Measurements from ENCODE around the gene SLC39A5. TPM values are rescaled to one million over a fixed set of nuclear protein-coding genes. Genes with fewer than 3 reads are reported as not detected.

The SLC39A5 gene
- total RNA-seq, 1 donor from 2014 or later = 1.00 TPM

GRCh38 chr12:56258068-56258819, 28.4 kb downstream of the SLC39A5 start, which contains the start of gene ANKRD52:
Gene ANKRD52, minus strand, starts transcription at chr12:56258384. Its CDS starts 115 bp downstream, at chr12:56258269.
- peaks cover 29% of the 10 kb centered on the region for H3K36me3 Mint-ChIP-seq (ENCODE audit: low read depth)
- DNase-seq (peak; percentile 89), ATAC-seq (ENCODE audit: low read depth) (peak; percentile 94)
- intact Hi-C loops (cut with micrococcal nuclease) = loop anchor here (1.0 to 2.0 kb wide), 9 partner anchors 9 to 519 kb away; partner anchors contain the start of genes CS and NABP2
- POLR2A ChIA-PET = interaction anchor here (0.6 to 2.9 kb wide), 12 partner anchors 9 to 206 kb away, joined by 3 to 22 read pairs (median 4); partner anchors contain the start of genes CNPY2, COQ10A, ESYT1 and PAN2
- peaks cover 21% of the 10 kb centered on the region for H3K4me1 Mint-ChIP-seq
- H3K27ac Mint-ChIP-seq = peak within 1 kb of the TSS; percentile 77
- CTCF ChIA-PET = interaction anchor here (0.6 to 2.1 kb wide), 14 partner anchors 9 to 212 kb away, joined by 3 to 14 read pairs (median 5); partner anchors contain the start of genes CNPY2, COQ10A, RNF41 and ZC3H10
- H3K9me3 Mint-ChIP-seq = no peaks in the 10 kb centered on the region
- TF ChIP-seq CTCF (IDR thresholded peaks at IDR 0.05) = peak; percentile 28
- H3K27me3 Mint-ChIP-seq = no peaks in the 10 kb centered on the region
- H3K4me3 Mint-ChIP-seq = peak within 1 kb of the TSS; percentile 91

- intact Hi-C loops (cut with micrococcal nuclease) = loop anchor here (1.0 to 2.0 kb wide), 9 partner anchors 8 to 520 kb away; partner anchors contain the start of genes CS and NABP2
- DNase-seq (no peak), ATAC-seq (ENCODE audit: low read depth) (no peak)
- Mint-ChIP-seq H3K27ac (peak overlapping the region; percentile 77), H3K36me3 (ENCODE audit: low read depth) (peaks cover 24% of the 10 kb centered on the region), H3K27me3 (no peaks in the 10 kb centered on the region), H3K9me3 (no peaks in the 10 kb centered on the region), H3K4me3 (peak overlapping the region; percentile 91), H3K4me1 (peaks cover 21% of the 10 kb centered on the region)
- TF ChIP-seq CTCF (IDR thresholded peaks at IDR 0.05) = no peak
- ChIA-PET POLR2A (interaction anchor here (0.6 to 2.9 kb wide), 10 partner anchors 8 to 205 kb away, joined by 3 to 22 read pairs (median 4); partner anchors contain the start of genes CNPY2, COQ10A, PAN2 and RNF41), CTCF (interaction anchor here (1.1 to 2.1 kb wide), 9 partner anchors 8 to 213 kb away, joined by 3 to 14 read pairs (median 8); partner anchors contain the start of genes COQ10A, RNF41 and ZC3H10)
These were observed 29.0 kb downstream of the SLC39A5 start for GRCh38 chr12:56258820-56259183.

GRCh38 chr12:56260380-56260779, 30.5 kb downstream of the SLC39A5 start:
- Mint-ChIP-seq H3K27ac (no peak overlapping the region), H3K4me1 (peaks cover 21% of the 10 kb centered on the region)
- intact Hi-C loops (cut with micrococcal nuclease) = no loop called here

GRCh38 chr12:56260921-56261320, 31.1 kb downstream of the SLC39A5 start:
- TF ChIP-seq CTCF (IDR thresholded peaks at IDR 0.05) = no peak
- POLR2A ChIA-PET = no interaction called here
- no peak overlapping the region for H3K27ac Mint-ChIP-seq
- H3K4me1 Mint-ChIP-seq = peaks cover 23% of the 10 kb centered on the region
- H3K4me3 Mint-ChIP-seq = no peak overlapping the region
- no peaks in the 10 kb centered on the region for H3K27me3 Mint-ChIP-seq
- ATAC-seq (ENCODE audit: low read depth) = no peak
- intact Hi-C loops (cut with micrococcal nuclease) = no loop called here
- H3K9me3 Mint-ChIP-seq = no peaks in the 10 kb centered on the region
- no peak for DNase-seq
- H3K36me3 Mint-ChIP-seq (ENCODE audit: low read depth) = peaks cover 5% of the 10 kb centered on the region
- CTCF ChIA-PET = interaction anchor here (1.0 kb wide), 1 partner anchor 71 kb away, joined by 3 read pairs; the partner anchor contains the start of gene SMARCC2

More at GRCh38 chr12:56260380-56260779, 30.5 kb downstream of the SLC39A5 start:
- H3K36me3 Mint-ChIP-seq (ENCODE audit: low read depth) = peaks cover 9% of the 10 kb centered on the region
- no peak overlapping the region for H3K4me3 Mint-ChIP-seq
- CTCF ChIA-PET = interaction anchor here (1.0 kb wide), 1 partner anchor 71 kb away, joined by 3 read pairs; the partner anchor contains the start of gene SMARCC2
- TF ChIP-seq CTCF (IDR thresholded peaks at IDR 0.05) = no peak
- H3K27me3 Mint-ChIP-seq = no peaks in the 10 kb centered on the region
- H3K9me3 Mint-ChIP-seq = no peaks in the 10 kb centered on the region
- DNase-seq (no peak), ATAC-seq (ENCODE audit: low read depth) (no peak)
- POLR2A ChIA-PET = no interaction called here
